Hematopoietic multipotent progenitor cell treated with erythropoietin and hydrocortisone succinate and interleukin-3 and kit ligand, for 15 days (in vitro differentiated cells): ENCODE results near the gene CHD9.
A peak's percentile ranks its signal among the peaks of the same experiment; 100 is the strongest.
"Not testable (repeated sequence)": the region's sequence is repeated elsewhere in the genome, so short reads cannot be mapped to it uniquely, and the experiment has no call there.

Experiments
- DNase-seq: peaks from one replicate; pipeline ENCODE4 v3.0.0-alpha.2; 2015; ENCODE audit warnings: low spot score

The CHD9 gene

GRCh38 chr16:53131363-53132071, 76.7 kb downstream of the CHD9 start:
- DNase-seq, result peak; percentile 50

GRCh38 chr16:53132406-53132805, 77.6 kb downstream of the CHD9 start:
- peak; percentile 14 for DNase-seq

GRCh38 chr16:53135329-53135728, 80.5 kb downstream of the CHD9 start:
- DNase-seq, result no peak

- DNase-seq, result no peak
Observed at GRCh38 chr16:53142823-53143568, 88.2 kb downstream of the CHD9 start.

- no peak for DNase-seq
Observed at GRCh38 chr16:53147500-53148065, 92.8 kb downstream of the CHD9 start.

- no peak for DNase-seq
Observed at GRCh38 chr16:53150769-53151168, 96.0 kb downstream of the CHD9 start.

GRCh38 chr16:53152329-53152728, 97.5 kb downstream of the CHD9 start:
- DNase-seq, result no peak

- no peak for DNase-seq
Observed at GRCh38 chr16:53153130-53153529, 98.3 kb downstream of the CHD9 start.

- no peak for DNase-seq
Observed at GRCh38 chr16:53154513-53154912, 99.7 kb downstream of the CHD9 start.

- DNase-seq, result no peak
Observed at GRCh38 chr16:53156516-53156915, 101.7 kb downstream of the CHD9 start.

- DNase-seq, result peak; percentile 71
Observed at GRCh38 chr16:53159781-53160436, 105.1 kb downstream of the CHD9 start.

- DNase-seq, result no peak
Observed at GRCh38 chr16:53166099-53166498, 111.3 kb downstream of the CHD9 start.

GRCh38 chr16:53168744-53169143, 114.0 kb downstream of the CHD9 start:
- no peak for DNase-seq

GRCh38 chr16:53172517-53172916, 117.7 kb downstream of the CHD9 start:
- DNase-seq, result no peak

GRCh38 chr16:53175118-53175517, 120.3 kb downstream of the CHD9 start:
- no peak for DNase-seq

- no peak for DNase-seq
Observed at GRCh38 chr16:53176434-53176833, 121.6 kb downstream of the CHD9 start.

- DNase-seq, result no peak
Observed at GRCh38 chr16:53183442-53183841, 128.7 kb downstream of the CHD9 start.

GRCh38 chr16:53185741-53186140, 130.9 kb downstream of the CHD9 start:
- DNase-seq, result not testable (repeated sequence)

GRCh38 chr16:53187775-53188174, 133.0 kb downstream of the CHD9 start:
- no peak for DNase-seq

GRCh38 chr16:53191413-53191812, 136.6 kb downstream of the CHD9 start:
- DNase-seq, result no peak

GRCh38 chr16:53198933-53199332, 144.1 kb downstream of the CHD9 start:
- no peak for DNase-seq

- DNase-seq, result no peak
Observed at GRCh38 chr16:53201900-53202299, 147.1 kb downstream of the CHD9 start.

- DNase-seq, result no peak
Observed at GRCh38 chr16:53202398-53202797, 147.6 kb downstream of the CHD9 start.
